Non-pigmented ciliary epithelial cell (primary cell): ENCODE measurements around the gene UBR3.

Source experiments
- DNase-seq: peaks from one replicate; pipeline ENCODE4 v3.0.0-alpha.2; 2010; ENCODE audit warnings: low read depth

Gene UBR3

DNA sequence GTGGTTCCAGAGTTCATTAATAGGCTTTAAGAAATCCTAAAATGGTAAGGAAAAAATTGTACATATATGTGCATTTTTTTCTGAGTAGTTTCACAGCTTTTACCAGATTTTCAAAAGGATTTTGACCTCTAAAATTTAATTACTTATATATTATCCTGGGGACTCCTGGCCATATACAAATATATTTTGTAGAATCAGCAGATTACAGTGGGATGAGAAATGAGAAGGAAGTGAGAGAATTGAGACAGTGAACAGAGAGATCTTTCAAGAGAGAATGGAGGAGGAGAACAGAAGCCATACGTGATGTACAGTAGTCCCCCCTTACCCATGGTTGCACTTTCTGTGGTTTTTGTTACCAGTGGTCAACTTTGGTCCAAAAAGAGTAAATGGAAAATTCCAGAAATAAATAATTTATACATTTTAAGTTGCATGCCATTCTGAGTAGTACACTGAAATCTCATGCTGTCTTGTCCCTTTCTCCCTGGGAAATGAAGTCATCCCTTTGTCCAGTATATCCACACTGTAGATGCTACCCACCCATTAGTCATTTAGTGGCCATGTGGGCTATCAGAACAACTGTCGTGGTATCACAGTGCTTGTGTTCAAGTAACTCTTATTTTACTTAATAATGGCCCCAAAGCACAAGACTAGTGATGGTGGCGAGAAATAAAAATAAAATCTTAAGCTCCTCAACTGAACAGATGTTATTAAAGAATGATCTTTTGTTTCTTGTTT, 220.2 kb downstream of the UBR3 start:
- DNase-seq: no peak

DNA sequence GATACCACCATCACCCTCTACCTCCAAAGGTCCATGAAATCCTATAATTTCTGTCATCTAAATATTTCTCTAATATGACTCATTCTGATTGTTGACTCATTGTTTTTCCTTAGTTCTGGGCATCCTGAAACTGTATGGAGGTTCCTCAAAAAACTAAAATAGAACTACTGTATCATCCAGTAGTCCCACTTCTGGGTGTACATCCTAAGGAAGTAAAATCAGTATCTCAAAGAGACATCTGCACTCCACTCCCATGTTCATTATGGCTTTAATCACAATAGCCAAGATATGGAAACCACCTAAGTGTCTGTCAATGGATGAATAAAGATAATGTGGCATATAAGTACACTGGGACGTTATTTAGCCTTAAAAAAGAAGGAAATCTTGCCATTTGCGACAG, 224.9 kb downstream of the UBR3 start:
- no peak for DNase-seq

DNA sequence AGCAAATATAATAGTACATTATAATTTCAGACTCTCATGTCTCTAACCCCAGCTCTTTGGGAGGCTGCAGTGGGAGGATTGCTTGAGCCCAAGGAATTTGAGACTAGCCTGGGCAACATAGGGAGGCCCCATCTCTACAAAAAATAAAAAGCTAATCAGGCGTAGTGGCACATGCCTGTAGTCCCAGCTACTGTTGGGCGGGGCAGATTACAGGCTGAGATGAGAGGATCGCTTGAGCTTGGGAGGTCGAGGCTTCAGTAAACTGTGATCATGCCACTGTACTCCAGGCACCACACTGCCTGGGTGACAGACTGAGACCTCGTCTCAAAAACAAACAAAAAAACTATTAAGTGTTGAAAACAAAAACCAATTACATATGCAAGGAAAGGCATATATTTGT, 227.7 kb downstream of the UBR3 start:
- DNase-seq: no peak

DNA sequence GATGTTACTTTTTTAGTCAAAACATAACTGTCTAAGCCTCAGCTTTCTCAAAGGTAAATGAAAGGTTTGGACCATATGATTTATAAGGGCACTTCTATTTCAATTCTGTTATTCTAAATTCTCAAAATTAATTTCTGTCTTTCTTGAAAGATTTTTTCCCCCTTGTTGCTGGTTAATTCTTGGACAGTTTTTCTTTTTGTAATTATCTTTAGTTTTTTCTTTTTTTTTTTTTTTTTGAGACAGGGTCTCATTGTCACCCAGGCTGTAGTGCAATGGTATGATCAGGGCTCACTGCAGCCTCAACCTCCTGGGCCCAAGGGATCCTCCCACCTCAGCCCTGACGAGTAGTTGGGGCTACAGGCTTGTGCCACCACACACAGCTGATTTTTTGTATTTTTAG, 229.6 kb downstream of the UBR3 start:
- DNase-seq: no peak

DNA sequence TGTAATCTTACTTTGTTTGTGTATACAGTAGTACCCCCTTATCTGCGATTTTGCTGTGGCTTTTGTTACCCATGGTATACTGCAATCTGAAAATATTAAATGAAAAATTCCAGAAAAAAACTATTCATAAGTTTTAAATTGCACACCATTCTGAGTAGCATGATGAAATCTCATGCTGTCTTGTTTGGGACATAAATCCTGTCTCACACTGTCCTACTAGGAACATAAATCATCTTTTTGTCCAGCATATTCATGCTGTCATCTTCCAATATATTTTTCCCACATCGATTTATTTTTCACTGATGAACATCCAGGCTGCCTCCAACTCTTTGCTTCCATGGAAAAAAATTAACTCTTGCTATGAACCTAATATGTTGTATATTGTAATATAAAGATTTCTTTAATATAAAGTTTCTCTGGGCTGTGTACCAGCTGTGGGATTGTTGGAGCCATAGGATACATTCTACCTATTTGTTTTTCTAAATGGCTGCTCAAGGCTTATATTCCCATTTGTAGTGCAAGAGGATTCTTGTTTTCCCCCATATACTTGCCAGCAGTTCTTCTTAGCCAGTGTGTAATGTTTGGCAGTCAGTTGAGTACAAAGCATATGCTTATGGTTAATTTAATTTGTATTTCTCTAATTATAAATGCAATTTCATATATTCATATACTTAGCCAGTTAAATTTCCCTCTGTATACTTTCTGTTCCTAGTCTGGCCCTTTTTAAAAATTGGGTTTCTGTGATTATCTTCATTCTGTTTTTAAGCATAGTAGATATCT, 236.4 kb downstream of the UBR3 start:
- no peak for DNase-seq

DNA sequence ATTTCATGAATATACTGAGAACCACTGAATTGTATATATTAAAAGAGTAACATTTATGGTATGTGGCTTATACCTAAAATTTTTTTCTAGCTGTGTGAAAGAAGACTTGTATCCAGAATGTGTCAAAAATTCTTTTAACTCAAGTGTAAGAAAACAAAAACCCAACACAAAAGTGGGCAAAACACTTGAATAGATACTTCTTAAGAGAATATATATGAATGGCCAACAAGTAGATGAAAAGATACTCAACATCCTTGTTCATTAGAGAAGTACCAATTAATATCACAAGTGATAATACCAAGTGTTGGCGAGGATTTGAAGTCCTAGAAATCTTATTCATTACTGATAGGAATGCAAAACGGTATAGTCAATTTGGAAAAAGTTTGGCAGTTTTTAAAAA, 243.5 kb downstream of the UBR3 start:
- no peak for DNase-seq

DNA sequence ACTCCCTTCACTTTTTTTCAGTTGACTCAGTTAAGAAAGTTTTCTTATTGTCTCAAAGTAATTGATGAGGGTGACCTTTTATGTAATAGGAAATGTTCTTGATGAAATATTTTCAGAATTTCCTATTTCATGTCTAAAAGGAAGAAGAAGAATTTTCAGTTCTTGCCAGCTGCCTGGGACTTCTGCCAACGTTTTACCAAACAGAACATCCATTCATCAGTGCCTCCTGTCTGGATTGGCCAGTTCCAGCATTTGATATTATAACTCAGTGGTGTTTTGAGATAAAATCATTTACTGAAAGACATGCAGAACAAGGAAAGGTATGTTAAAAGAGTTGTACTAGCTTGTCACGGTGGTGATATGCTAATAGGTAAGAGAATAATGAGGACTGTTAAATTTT, 246.0 kb downstream of the UBR3 start:
- DNase-seq: peak; percentile 52

DNA sequence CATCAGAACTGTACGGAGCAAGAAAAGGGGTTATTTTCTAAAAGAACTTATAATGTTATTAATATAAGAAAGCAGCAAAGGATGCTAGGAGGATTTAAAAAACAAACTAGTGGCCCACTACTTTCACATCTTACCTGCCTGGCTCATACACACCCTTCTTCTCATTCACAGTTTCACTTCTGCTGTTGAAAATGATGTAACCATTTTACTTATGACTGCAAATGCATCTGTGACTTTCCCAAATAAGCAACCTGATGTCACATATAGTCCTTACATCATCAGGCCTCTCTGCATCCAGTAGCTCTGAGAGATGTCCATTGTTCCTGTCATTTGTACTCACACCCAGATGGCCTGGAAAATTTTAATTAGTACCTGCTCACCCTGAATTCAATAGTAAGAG, 248.9 kb downstream of the UBR3 start:
- no peak for DNase-seq

DNA sequence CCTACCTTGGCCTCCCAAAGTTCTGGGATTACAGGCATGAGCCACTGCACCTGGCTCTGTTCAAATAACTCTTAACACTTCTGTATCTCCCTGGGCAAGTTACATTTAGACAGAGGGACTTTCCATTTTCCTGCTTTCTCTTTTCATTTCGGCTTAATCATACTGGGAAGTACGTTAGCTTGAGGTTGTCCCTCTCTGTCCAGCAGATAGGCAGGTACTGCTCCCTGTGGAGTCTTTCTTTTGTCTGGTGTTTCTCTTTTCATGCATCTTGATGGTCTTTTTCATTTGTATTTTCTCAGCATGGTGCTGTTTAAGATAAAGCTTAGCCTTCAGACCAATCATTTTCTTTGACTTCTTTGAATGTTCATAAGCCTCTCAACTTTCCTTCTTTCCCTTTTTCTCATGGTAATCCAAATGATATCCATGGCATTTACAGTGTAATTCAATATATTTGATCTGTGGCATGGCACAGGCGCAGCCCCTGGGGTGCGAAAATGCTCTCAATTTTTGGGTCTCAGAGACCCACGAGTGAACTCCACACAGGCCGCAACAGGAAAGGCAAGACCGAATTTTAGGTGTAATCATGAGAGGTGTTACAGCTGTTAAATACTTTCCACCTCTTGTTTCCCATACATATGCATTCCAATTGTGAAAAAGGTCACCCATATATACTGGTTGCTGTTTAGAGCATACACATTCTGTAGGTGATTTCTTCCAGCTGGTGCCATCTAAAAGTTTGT, 250.7 kb downstream of the UBR3 start:
- DNase-seq: no peak

DNA sequence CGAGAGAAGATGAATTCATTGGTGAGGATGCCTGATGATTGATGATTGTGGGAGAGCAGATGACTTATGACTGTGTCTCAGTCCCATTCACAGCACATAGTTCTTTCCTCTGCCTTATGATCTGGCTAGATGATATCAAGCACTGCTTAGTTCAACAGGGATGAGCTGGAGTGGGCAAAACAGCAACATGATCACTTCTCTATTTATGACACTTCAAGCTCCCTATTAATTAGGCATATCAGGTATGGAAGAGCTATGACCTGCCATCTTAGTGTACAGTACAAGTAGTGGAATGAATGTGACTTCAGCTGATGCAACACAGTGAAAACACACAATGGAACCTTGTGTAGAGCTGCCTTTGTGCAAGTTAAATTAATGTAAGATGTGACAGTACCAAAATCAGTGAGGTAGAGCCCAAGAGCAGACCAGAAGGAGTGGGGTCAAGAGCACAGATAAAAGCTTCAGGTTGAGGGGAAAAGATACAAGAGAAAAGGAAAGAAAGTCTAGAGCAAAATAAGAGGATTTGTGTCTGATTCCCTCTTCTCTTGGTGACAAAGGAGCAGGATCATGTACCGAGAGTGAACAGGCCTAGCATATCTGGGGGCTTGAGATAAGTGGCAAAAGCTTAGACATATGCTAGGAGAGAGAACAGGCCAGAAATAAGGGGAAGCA, 257.7 kb downstream of the UBR3 start:
- DNase-seq: no peak

DNA sequence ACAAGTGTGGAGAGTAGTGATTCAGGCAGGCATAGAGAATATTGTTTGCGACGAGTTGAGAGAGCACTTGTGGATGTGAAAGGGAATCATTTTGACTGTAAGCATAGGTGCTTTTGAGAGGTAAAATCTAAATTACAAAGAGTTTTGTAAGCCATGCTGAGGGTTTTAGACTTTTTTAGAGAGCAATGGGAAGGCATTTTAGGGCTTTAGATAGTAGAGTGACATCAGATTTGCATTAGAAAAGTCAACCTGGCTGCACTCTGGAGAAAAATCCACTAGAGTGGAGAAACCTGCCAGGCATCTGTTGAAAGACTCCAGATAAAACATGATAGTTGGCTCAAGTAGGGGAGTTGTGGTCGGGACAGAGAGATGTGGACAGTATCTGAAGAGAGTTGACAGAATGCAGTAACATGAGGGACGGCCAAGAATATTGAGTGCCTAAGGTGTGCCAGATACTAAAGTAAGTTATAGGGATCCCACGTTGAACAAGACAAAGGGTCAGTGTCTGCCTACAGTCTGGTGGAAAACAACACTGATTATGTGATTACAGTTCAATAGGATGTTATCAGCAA, 258.9 kb downstream of the UBR3 start:
- DNase-seq: no peak

DNA sequence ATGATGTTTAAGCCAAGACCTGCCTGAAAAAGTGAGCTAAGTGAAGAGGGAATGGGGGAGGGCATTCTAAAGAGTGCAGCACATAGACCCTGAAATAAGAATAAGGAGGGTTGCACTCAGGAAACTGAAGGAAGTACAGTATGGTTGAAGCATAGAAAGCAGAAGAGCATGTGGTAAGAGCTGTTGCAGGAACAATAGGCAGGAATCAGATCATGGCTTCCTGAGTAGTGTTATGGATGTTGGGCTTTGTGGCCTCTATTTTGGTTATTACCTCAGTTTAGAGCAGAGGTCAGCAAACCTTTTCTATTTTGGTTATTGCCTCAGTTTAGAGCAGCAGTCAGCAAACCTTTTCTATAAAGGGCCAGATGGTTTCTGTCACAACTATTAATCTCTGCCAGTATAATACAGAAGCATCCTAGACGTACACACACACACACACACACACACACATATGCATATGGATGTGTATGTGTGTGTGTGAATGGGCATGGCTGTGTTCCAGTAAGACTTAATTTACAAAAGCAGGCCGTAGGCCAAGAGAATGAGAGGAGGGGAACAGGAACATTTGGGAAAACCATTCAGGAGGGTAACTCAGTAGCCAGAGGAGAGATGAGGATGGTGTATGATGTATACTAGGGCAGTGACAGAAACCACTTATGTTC, 259.6 kb downstream of the UBR3 start:
- no peak for DNase-seq

DNA sequence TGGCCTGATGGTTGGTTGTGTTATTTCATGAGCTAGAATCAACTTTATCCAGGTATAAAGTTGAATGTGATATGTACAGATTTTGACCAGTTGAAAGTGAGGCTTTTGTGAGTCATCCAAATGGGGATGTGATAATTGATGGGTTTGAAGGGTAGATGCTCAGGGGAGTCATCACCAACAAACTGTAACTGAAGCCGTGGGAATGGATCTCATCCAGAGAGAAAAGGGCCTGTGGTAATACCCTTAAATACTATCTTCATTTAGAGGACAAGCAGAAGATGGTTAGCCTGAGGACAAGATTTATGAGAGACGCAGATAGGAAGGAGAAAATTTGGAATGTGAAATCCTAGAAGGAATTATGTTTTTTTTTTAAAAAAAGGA, 260.1 kb downstream of the UBR3 start:
- no peak for DNase-seq

DNA sequence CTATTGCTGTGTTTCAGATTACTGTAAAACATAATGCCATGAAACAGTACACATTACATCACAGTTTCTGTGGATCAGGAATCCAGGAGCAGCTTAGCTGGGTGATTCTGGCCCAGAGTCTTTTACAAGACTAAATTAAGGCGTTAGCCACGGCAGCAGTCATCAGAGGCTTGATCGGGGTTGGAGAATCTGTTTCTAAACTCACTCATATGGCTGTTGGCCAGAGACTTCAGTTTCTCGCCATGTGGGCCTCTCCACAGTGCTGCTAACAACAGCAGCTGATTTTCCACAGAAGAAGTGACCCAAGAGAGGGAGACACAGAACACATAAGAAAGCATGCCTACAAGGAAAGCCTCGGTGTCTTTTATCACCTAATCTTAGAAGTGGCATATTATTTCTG, 261.5 kb downstream of the UBR3 start:
- DNase-seq: no peak

DNA sequence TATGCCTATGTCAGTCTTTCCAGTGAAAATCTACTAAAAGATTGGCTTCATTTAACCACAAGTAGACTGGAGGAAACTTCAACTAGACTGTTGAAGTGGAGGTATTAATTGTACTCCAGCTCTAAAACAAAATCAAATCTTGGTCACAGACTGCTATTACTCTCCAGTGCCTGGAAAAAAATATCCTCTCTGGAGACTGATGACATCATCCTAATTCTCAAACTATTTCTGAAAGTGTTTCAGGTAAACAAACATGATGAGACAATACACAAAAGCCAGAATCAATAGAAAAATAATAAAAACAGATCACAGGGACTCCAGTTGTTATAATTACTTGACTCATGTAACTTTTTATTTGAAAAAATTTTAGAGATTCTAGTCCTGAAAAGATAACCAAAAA, 263.0 kb downstream of the UBR3 start:
- DNase-seq: no peak

DNA sequence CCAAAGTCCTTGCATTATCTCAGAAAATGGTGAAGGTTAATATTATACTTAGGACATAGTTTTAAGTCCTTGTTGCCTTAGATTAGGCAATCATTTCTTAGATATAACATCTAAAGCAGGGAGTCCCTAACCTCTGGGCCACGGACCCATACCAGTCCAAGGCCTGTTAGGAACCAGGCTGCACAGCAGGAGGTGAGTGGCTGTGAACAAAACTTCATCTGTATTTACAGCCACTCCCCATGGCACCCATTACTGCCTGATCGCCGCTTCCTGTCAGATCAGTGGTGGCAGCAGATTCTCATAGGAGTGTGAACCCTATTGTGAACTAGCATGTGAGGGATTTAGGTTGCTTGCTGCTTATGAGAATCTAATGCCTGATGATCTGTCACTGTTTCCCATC, 264.2 kb downstream of the UBR3 start:
- DNase-seq: no peak

DNA sequence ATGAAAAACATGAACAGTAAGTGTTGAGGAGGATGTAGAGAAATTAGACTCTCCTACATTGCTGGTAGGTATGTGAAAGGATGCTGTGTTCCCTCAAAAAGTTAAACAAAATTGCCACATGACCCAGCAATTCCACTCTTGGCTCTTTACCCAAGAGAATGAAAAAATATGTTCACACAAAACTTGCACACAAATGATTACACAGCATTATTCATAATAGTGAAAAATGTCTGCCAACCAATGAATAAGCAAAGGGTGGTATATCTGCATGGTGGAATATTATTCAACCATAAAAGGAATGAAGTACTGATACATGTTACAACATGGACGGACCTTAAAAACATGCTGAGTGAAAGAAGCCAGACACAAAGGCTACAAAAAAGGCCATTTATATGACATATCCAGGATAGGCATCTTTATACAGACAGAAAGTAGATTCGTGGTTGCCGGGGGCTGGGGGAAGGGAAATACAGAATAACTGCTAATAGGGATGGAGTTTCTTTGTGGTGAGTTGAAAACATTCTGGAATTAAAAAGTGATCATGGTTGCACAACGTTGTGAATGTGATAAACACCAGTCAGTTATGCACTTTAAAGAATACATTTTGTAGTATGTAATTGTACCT, 265.3 kb downstream of the UBR3 start:
- DNase-seq: no peak

DNA sequence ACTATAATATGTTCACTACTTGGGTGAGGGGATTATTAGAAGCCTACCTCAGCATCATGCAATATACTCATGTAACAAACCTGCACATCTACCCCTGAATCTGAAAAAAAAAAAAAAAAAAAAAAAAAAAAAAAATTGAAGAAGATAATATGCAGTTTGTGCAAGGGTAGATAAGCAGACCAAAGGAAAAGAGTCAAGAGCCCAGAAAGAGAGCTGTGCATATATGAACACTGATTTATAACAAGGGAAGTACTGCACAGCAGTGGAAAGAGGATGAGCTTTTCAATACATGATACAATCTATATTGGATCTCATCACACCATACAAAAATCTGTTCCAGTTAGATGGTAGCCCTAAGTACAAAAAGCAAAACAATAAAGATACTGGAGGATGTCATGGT, 268.1 kb downstream of the UBR3 start:
- DNase-seq: no peak

DNA sequence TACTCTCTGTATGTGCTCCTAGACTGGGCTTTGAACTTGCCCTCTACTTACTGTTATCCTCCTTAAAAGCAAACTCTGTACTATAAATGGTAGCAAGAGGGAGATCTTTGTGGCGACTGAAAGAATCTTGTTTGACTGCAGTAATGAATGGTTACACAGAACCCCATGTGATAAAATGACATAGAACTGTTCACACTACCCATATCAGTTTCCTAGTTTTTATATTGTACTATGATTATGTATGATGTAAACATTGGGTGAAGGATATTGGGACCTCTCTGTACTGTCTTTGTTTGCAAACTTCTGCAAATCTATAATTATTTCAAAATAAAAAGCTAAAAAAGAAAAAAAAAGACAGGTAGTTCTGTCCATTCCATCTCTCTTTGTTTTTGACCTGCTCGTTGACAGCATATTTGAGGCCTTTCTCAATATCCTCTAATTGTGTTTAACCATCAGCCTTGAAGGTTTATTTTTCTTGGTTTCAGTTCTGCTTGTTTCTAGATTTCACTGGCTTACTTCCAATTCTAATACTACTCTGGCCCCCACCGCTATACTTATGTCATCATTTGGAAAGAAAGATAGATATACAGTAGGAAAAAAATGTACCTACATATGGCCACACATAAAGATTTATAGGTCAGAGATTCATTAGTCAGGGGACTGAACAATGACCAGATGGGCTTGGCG, 271.5 kb downstream of the UBR3 start:
- DNase-seq: no peak

DNA sequence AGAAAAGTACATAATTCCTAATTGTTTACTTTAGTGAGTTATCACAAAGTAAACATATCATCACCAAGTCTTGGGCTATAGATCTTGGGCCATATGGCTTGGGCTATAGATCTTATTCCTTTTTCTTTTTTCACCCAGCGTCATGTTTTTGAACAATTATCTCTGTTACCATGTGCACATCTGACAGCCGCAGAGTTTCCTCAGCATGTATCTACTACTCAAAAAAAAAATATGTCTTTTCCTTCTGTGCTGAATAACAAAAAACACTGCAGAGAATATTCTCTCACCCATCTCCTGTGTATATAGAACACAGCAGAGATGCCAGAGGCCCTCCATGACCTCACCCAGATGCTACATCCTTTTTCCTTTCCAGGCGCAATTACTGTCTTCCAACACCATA, 274.5 kb downstream of the UBR3 start:
- DNase-seq: no peak
